IMR-90 (cell line): ENCODE measurements around the gene CES2. TPM values are rescaled to one million over a fixed set of nuclear protein-coding genes. Genes with fewer than 3 reads are reported as not detected.

Experiments used
- ATAC-seq: fragments of 200-7000 bp; cut with Tn5 transposase; 2 replicates; pipeline ENCODE4 v1.9.1; 2020; ENCODE audit warnings: low read depth, mild to moderate bottlenecking, moderate library complexity
- Bru-seq: library from RNA; stranded (reverse); fragments of 400-500 nt; gene quantifications from one replicate; lab custom pipeline; 2021; lab: Mats Ljungman, UMichigan
- BruChase-seq, 2 experiments: library from RNA; stranded (reverse); fragments of 400-500 nt; gene quantifications; one replicate each; lab custom pipeline; 2021; lab: Mats Ljungman, UMichigan
- BruUV-seq: library from RNA; stranded (reverse); fragments of 400-500 nt; replicated peaks from 2 replicates; lab custom pipeline; 2021; lab: Mats Ljungman, UMichigan
- CTCF ChIA-PET: fragments of 300-600 bp; formaldehyde crosslinking; extraction: SDS; loops from one replicate; lab custom pipeline; 2021; ENCODE audit warnings: antibody characterized with exemption; lab: Yijun Ruan, JAX
- POLR2A ChIA-PET: fragments of 300-600 bp; sonication (Branson Sonifier 250); formaldehyde crosslinking; loops from one replicate; lab custom pipeline; 2022; ENCODE audit warnings: antibody characterized with exemption; ENCODE audit not compliant: unreplicated experiment; lab: Charles Lee
- DNase-seq: peaks from one replicate; pipeline ENCODE4 v3.0.0; 2013
- H2AFZ ChIP-seq: replicated peaks from 2 replicates; pipeline ENCODE3; 2013; ENCODE audit warnings: low read length, mild to moderate bottlenecking; ENCODE audit not compliant: poor library complexity
- H2AK5ac ChIP-seq: 2 replicates; pipeline ENCODE4 v1.6.1; 2013; ENCODE audit warnings: low read depth, low read length, inconsistent platforms
- H2AK9ac ChIP-seq: replicated peaks from 2 replicates; pipeline ENCODE3; 2013; ENCODE audit warnings: mild to moderate bottlenecking, low read depth, low read length, moderate library complexity; ENCODE audit not compliant: poor library complexity
- H2BK120ac ChIP-seq: 2 replicates; pipeline ENCODE4 v1.6.1; 2013; ENCODE audit warnings: low read depth, low read length, inconsistent platforms
- H2BK15ac ChIP-seq: 3 replicates; pipeline ENCODE4 v1.6.1; 2013; ENCODE audit warnings: low read depth, low read length, inconsistent platforms
- H2BK20ac ChIP-seq: 2 replicates; pipeline ENCODE4 v1.6.1; 2013; ENCODE audit warnings: low read depth, mild to moderate bottlenecking, inconsistent platforms, low read length, moderate library complexity
- H2BK5ac ChIP-seq: 2 replicates; pipeline ENCODE4 v1.6.1; 2013; ENCODE audit warnings: mild to moderate bottlenecking, low read depth, low read length, inconsistent platforms; ENCODE audit not compliant: poor library complexity, severe bottlenecking
- H3K14ac ChIP-seq: replicated peaks from 2 replicates; pipeline ENCODE4 v1.6.1; 2013; ENCODE audit warnings: low read depth, low read length, inconsistent platforms
- H3K18ac ChIP-seq: 2 replicates; pipeline ENCODE4 v1.6.1; 2013; ENCODE audit warnings: low read depth, low read length, control low read depth
- H3K23ac ChIP-seq: 2 replicates; pipeline ENCODE4 v1.6.1; 2013; ENCODE audit warnings: low read depth, low read length, inconsistent platforms
- H3K27ac ChIP-seq: 2 replicates; pipeline ENCODE4 v1.5.1; 2013; ENCODE audit warnings: mild to moderate bottlenecking, control low read depth, low read length; ENCODE audit not compliant: insufficient read depth
- H3K27me3 ChIP-seq: 2 replicates; pipeline ENCODE4 v1.6.1; 2013; ENCODE audit warnings: low read length; ENCODE audit not compliant: control insufficient read depth, insufficient read depth
- H3K36me3 ChIP-seq: 2 replicates; pipeline ENCODE4 v1.6.1; 2013; ENCODE audit warnings: low read length, mixed read lengths; ENCODE audit not compliant: control insufficient read depth, insufficient read depth
- H3K4ac ChIP-seq: 2 replicates; pipeline ENCODE4 v1.6.1; 2013; ENCODE audit warnings: low read depth, low read length, inconsistent platforms
- H3K4me1 ChIP-seq: 2 replicates; pipeline ENCODE4 v1.6.1; 2013; ENCODE audit warnings: low read length, mixed read lengths; ENCODE audit not compliant: control insufficient read depth, insufficient read depth
- H3K4me2 ChIP-seq: 2 replicates; pipeline ENCODE4 v1.6.1; 2013; ENCODE audit warnings: low read depth, mild to moderate bottlenecking, control low read depth, low read length, moderate library complexity
- H3K4me3 ChIP-seq: 2 replicates; pipeline ENCODE4 v1.5.1; 2013; ENCODE audit warnings: low read depth, mild to moderate bottlenecking, control low read depth, low read length, moderate library complexity; ENCODE audit not compliant: insufficient read depth
- H3K56ac ChIP-seq: 2 replicates; pipeline ENCODE4 v1.6.1; 2013; ENCODE audit warnings: low read length, inconsistent platforms; ENCODE audit not compliant: insufficient read depth; ENCODE audit errors: extremely low read depth
- H3K79me1 ChIP-seq, 2 experiments: 2 replicates each; pipeline ENCODE4 v1.6.1; 2013; ENCODE audit warnings: low read length in 2 of 2, inconsistent platforms in 1 of 2, low read depth in 1 of 2
- H3K9ac ChIP-seq: 2 replicates; pipeline ENCODE4 v1.6.1; 2013; ENCODE audit warnings: low read depth, low read length, control low read depth
- H3K9me1 ChIP-seq: 2 replicates; pipeline ENCODE4 v1.6.1; 2013; ENCODE audit warnings: low read length, inconsistent platforms; ENCODE audit not compliant: insufficient read depth
- H3K9me3 ChIP-seq: 2 replicates; pipeline ENCODE4 v1.6.1; 2013; ENCODE audit warnings: low read length; ENCODE audit not compliant: control insufficient read depth, insufficient read depth
- H4K20me1 ChIP-seq: 2 replicates; pipeline ENCODE4 v1.6.1; 2013; ENCODE audit warnings: low read length, inconsistent platforms; ENCODE audit not compliant: insufficient read depth
- H4K5ac ChIP-seq: 2 replicates; pipeline ENCODE4 v1.6.1; 2013; ENCODE audit warnings: mild to moderate bottlenecking, low read depth, low read length, control low read depth
- H4K8ac ChIP-seq, 2 experiments: 2 replicates each; pipeline ENCODE4 v1.6.1; 2013; ENCODE audit warnings: low read depth in 2 of 2, low read length in 2 of 2, control low read depth in 1 of 2, inconsistent platforms in 1 of 2
- H4K91ac ChIP-seq: 2 replicates; pipeline ENCODE4 v1.6.1; 2013; ENCODE audit warnings: low read depth, low read length, inconsistent platforms; ENCODE audit not compliant: insufficient read depth
- BHLHE40 ChIP-seq: fragments of 150-350 bp; IDR thresholded peaks from 2 replicates; pipeline ENCODE4 v1.6.1; 2016; ENCODE audit warnings: mild to moderate bottlenecking, low read depth, low read length
- CEBPB ChIP-seq: IDR thresholded peaks from 2 replicates; pipeline ENCODE4 v1.6.1; 2012; ENCODE audit warnings: low read depth, low read length, improper control_type of control experiment
- CHD1 ChIP-seq: IDR thresholded peaks from 2 replicates; pipeline ENCODE4 v1.6.1; 2012; ENCODE audit warnings: low read depth, low read length, improper control_type of control experiment
- CTCF ChIP-seq: conservative IDR thresholded peaks from 2 replicates; pipeline ENCODE4 v1.5.1; 2012; ENCODE audit warnings: mild to moderate bottlenecking, low read depth, low read length, improper control_type of control experiment
- ELK1 ChIP-seq: fragments of 150-350 bp; IDR thresholded peaks from 2 replicates; pipeline ENCODE4 v1.6.1; 2016; ENCODE audit warnings: low read depth, mild to moderate bottlenecking, low read length, moderate library complexity, borderline replicate concordance
- FOS ChIP-seq: fragments of 150-350 bp; IDR thresholded peaks from 2 replicates; pipeline ENCODE4 v1.6.1; 2016; ENCODE audit warnings: low read depth, low read length
- MAFK ChIP-seq: IDR thresholded peaks from 2 replicates; pipeline ENCODE4 v1.6.1; 2012; ENCODE audit warnings: low read depth, low read length, improper control_type of control experiment
- MXI1 ChIP-seq: IDR thresholded peaks from 2 replicates; pipeline ENCODE4 v1.6.1; 2012; ENCODE audit warnings: low read depth, mild to moderate bottlenecking, low read length, moderate library complexity, borderline replicate concordance
- POLR2A ChIP-seq: IDR thresholded peaks from 2 replicates; pipeline ENCODE4 v1.6.1; 2012; ENCODE audit warnings: mild to moderate bottlenecking, low read depth, low read length
- RCOR1 ChIP-seq: IDR thresholded peaks from 2 replicates; pipeline ENCODE4 v1.6.1; 2012; ENCODE audit warnings: mild to moderate bottlenecking, low read length, improper control_type of control experiment; ENCODE audit not compliant: insufficient replicate concordance
- USF2 ChIP-seq: fragments of 150-350 bp; IDR thresholded peaks from 2 replicates; pipeline ENCODE4 v1.6.1; 2017; ENCODE audit warnings: mild to moderate bottlenecking, antibody characterized with exemption, low read length, low read depth
- WGBS, 2 experiments: methylation state at CpG; one replicate each; pipeline versions ENCODE4 v1.1.5 to v1.1.7; 2013; ENCODE audit warnings: missing lambda C conversion rate in 2 of 2; ENCODE audit not compliant: insufficient read length in 1 of 2; ENCODE audit errors: extremely low coverage in 2 of 2; 5-methylcytosine and 5-hydroxymethylcytosine counted together
- dilution Hi-C: fragments of 300-500 bp; cut with HindIII; formaldehyde crosslinking; loops from one replicate; pipeline ENCODE4 v1.14.3; 2018; ENCODE audit warnings: low sequenced_read_pairs; ENCODE audit not compliant: unreplicated experiment
- in situ Hi-C: fragments of 300-500 bp; cut with MboI; formaldehyde crosslinking; loops from 3 replicates; pipeline ENCODE4 v1.14.3; 2019; ENCODE audit warnings: low sequenced_read_pairs, inconsistent platforms, mixed read lengths
- intact Hi-C: fragments of 100-400 bp; cut with micrococcal nuclease; formaldehyde crosslinking; loops from 2 replicates; pipeline ENCODE4 v1.10.0; 2022
- long read RNA-seq: library from polyadenylated mRNA; unstranded; transcript quantifications from one replicate; pipeline ENCODE4 v2.0.0, GENCODE V29; 2021; ENCODE audit not compliant: unreplicated experiment
- polyA plus RNA-seq, 3 experiments: library from polyadenylated mRNA; depleted of rRNA; stranded (reverse); fragments of >200 nt; gene quantifications; 2 replicates each; pipeline ENCODE4 v1.2.3, GENCODE V29; 2012; ENCODE audit warnings: low replicate concordance in 1 of 3
- total RNA-seq: library from RNA; depleted of rRNA; stranded (reverse); fragments of >200 nt; gene quantifications from 2 replicates; pipeline ENCODE4 v1.2.3, GENCODE V29; 2012; rRNA removed

Gene CES2
- total RNA-seq (11.9 and 15.1 TPM in 2 replicates), polyA plus RNA-seq (2012; rRNA removed) (23.2 and 24.2 TPM in 2 replicates), Bru-seq, nascent RNA (percentile 72 among the genes with signal in this experiment), BruChase-seq, experiment 1, labeled RNA remaining after a 6-hour chase (percentile 83 among the genes with signal in this experiment), BruChase-seq, experiment 2, labeled RNA remaining after a 2-hour chase (percentile 80 among the genes with signal in this experiment)
- polyA plus RNA-seq (2012; cell fraction: cytosol; rRNA removed), result 15.5 and 21.1 TPM in 2 replicates
- 45.3 and 69.6 TPM in 2 replicates for polyA plus RNA-seq (2012; cell fraction: nucleus; rRNA removed; ENCODE audit: low replicate concordance)
- long read RNA-seq, transcript CES2-211 (12 exons, 3,391 nt), result minor isoform, 8 of 107 reads
- long read RNA-seq, transcript CES2-201 (12 exons, 3,927 nt), result major isoform, 53 of 107 reads
- long read RNA-seq, transcript CES2-202 (12 exons, 3,868 nt), result minor isoform, 10 of 107 reads
- long read RNA-seq, partial matches to known transcripts, result 13 of 107 reads
- long read RNA-seq, other reads (novel, unspliced or antisense), result 23 of 107 reads

GRCh38 chr16:66935314-66936011, at the start of gene CES2:
TSS of gene CES2 (plus strand) at chr16:66935516. CDS start at chr16:66935636, 120 bp downstream.
- ChIA-PET CTCF (no interaction called here), POLR2A (no interaction called here)
- intact Hi-C loops, result loop anchor here (2.0 kb wide), 1 partner anchor 41 kb away; no protein-coding TSS in a partner anchor
- no peak for TF ChIP-seq CTCF
- TF ChIP-seq MAFK, result no peak
- no peak for TF ChIP-seq CEBPB
- no peak for TF ChIP-seq USF2
- no peak for TF ChIP-seq RCOR1
- TF ChIP-seq POLR2A, result peak; percentile 63
- no peak for TF ChIP-seq ELK1
- TF ChIP-seq CHD1, result no peak
- TF ChIP-seq MXI1, result 0 out of 2 replicates have a peak, but pooled peaks have one; percentile 75
- no peak for TF ChIP-seq FOS
- no peak for TF ChIP-seq BHLHE40

More at GRCh38 chr16:66935314-66936011, at the start of gene CES2:
- Histone ChIP-seq H3K79me1 (peaks cover 25 to 86% of the 10 kb centered on the region in 2 experiments), H3K9ac (peak within 1 kb of the TSS; percentile 99), H2AK5ac (peak within 1 kb of the TSS; percentile 98), H3K4me2 (peak within 1 kb of the TSS; percentile 89), H3K14ac (peak within 1 kb of the TSS; percentile 100), H3K4ac (peak within 1 kb of the TSS; percentile 99), H4K91ac (peak within 1 kb of the TSS; percentile 81), H4K8ac (peak within 1 kb of the TSS; percentile 91 to 97), H3K27ac (peak within 1 kb of the TSS; percentile 98), H3K36me3 (peaks cover 37% of the 10 kb centered on the region), H2BK15ac (peak within 1 kb of the TSS; percentile 15; the same call in 1 of the 3 replicates), H3K23ac (peak within 1 kb of the TSS; percentile 98), H4K20me1 (peaks cover 45% of the 10 kb centered on the region), H3K18ac (peak within 1 kb of the TSS; percentile 90), H3K4me1 (peaks cover 9% of the 10 kb centered on the region), H3K4me3 (peak within 1 kb of the TSS; percentile 98), H3K27me3 (no peaks in the 10 kb centered on the region), H2BK120ac (peak within 1 kb of the TSS; percentile 85), H3K9me3 (no peaks in the 10 kb centered on the region), H3K9me1 (peaks cover 26% of the 10 kb centered on the region), H2BK20ac (peak within 1 kb of the TSS; percentile 49; the same call in 1 of the 2 replicates), H2AFZ (peak within 1 kb of the TSS; percentile 99), H2AK9ac (peak within 1 kb of the TSS; percentile 96), H2BK5ac (peak within 1 kb of the TSS; percentile 98), H4K5ac (peak within 1 kb of the TSS; percentile 97), H3K56ac (peak within 1 kb of the TSS; percentile 93)
- in situ Hi-C loops (no loop called here), dilution Hi-C loops (no loop called here)
- ATAC-seq (peak; percentile 67), DNase-seq (peak; percentile 29)
- 16% methylated on average over 21 of the region's 44 CpGs; no CpG with 5 or more reads in 1 of the 2 experiments for WGBS, 2 experiments
- BruUV-seq, result no TSS peak
